ENCODE results near the gene CLCNKB. TPM values are rescaled to one million over a fixed set of nuclear protein-coding genes. Genes with fewer than 3 reads are reported as not detected.
"Not testable (repeated sequence)": the region's sequence is repeated elsewhere in the genome, so short reads cannot be mapped to it uniquely, and the experiment has no call there.

Gene CLCNKB
- total RNA-seq, 1 donor = 0.36 TPM

DNA sequence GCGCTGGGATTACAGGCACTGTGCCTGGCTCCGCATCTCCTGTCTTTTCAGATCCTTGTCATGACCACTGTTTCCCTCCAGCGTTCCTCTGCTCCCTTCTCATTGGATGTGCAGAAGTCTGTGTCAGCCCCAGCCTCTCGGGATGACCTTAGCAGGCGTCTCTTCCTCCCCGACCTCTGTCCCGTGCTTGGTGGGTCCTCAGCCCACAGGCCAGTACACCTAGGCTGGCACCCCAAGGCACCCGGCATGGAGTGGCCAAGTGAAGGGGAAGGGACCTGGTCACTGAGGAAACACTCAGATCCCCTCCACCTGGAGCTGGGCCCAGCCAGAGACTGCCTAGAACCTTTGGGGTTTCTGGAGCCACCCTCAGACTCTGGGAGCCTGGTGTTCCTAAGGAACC, 2.4 kb upstream of the CLCNKB start:
- Histone ChIP-seq H3K4me3 (ENCODE audit: insufficient read depth, low read length) (no peak overlapping the region), H3K9me3 (ENCODE audit: low read depth, low read length) (no peaks in the 10 kb centered on the region), H4K20me1 (ENCODE audit: insufficient read depth, low read length) (no peaks in the 10 kb centered on the region), H3K4me1 (ENCODE audit: insufficient read depth, low read length) (no peaks in the 10 kb centered on the region), H3K27me3 (ENCODE audit: insufficient read depth, low read length) (no peaks in the 10 kb centered on the region), H2AFZ (ENCODE audit: low read length) (no peak overlapping the region), H3K79me2 (ENCODE audit: insufficient read depth, low read length) (no peaks in the 10 kb centered on the region), H3K27ac (ENCODE audit: low read depth, low read length) (no peak overlapping the region), H3K36me3 (ENCODE audit: insufficient read depth, low read length) (no peaks in the 10 kb centered on the region), H3K4me2 (ENCODE audit: insufficient read depth, low read length) (no peak overlapping the region)
- TF ChIP-seq, protein P1, sequence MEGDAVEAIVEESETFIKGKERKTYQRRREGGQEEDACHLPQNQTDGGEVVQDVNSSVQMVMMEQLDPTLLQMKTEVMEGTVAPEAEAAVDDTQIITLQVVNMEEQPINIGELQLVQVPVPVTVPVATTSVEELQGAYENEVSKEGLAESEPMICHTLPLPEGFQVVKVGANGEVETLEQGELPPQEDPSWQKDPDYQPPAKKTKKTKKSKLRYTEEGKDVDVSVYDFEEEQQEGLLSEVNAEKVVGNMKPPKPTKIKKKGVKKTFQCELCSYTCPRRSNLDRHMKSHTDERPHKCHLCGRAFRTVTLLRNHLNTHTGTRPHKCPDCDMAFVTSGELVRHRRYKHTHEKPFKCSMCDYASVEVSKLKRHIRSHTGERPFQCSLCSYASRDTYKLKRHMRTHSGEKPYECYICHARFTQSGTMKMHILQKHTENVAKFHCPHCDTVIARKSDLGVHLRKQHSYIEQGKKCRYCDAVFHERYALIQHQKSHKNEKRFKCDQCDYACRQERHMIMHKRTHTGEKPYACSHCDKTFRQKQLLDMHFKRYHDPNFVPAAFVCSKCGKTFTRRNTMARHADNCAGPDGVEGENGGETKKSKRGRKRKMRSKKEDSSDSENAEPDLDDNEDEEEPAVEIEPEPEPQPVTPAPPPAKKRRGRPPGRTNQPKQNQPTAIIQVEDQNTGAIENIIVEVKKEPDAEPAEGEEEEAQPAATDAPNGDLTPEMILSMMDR (IDR thresholded peaks at IDR 0.05; ENCODE audit: extremely low read depth, low read depth, low read length) = no peak
- DNase-seq (ENCODE audit: insufficient read length, low spot score, missing footprints) = peak; percentile 62

DNA sequence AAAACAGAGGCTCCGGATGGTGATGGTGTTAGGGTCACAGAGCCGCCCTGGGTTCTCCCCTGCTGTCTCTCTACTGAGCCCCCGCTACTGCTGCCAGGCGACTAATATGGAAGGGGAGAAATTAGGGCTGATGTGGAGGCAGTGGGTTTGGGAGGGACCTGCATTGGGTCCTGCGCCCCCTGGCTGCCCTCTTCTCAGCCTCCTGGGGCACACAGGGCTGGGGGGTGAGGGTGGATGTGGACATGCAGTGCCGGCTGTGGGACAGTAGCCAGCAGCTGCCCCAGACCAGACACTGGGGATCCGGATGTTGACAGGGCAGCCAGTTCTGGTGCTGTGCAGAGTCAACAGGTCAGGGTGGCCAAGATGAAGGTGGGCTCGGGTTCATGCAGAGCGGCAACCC, 1.5 kb upstream of the CLCNKB start:
- DNase-seq (ENCODE audit: insufficient read length, low spot score, missing footprints) = peak; percentile 87
- Histone ChIP-seq H4K20me1 (ENCODE audit: insufficient read depth, low read length) (no peaks in the 10 kb centered on the region), H3K4me2 (ENCODE audit: insufficient read depth, low read length) (no peak overlapping the region), H3K4me1 (ENCODE audit: insufficient read depth, low read length) (no peaks in the 10 kb centered on the region), H2AFZ (ENCODE audit: low read length) (no peak overlapping the region), H3K27me3 (ENCODE audit: insufficient read depth, low read length) (no peaks in the 10 kb centered on the region), H3K36me3 (ENCODE audit: insufficient read depth, low read length) (no peaks in the 10 kb centered on the region), H3K27ac (ENCODE audit: low read depth, low read length) (no peak overlapping the region), H3K9me3 (ENCODE audit: low read depth, low read length) (no peaks in the 10 kb centered on the region), H3K79me2 (ENCODE audit: insufficient read depth, low read length) (no peaks in the 10 kb centered on the region), H3K4me3 (ENCODE audit: insufficient read depth, low read length) (no peak overlapping the region)
- TF ChIP-seq, protein P1 (IDR thresholded peaks at IDR 0.05; ENCODE audit: extremely low read depth, low read depth, low read length) = no peak

DNA sequence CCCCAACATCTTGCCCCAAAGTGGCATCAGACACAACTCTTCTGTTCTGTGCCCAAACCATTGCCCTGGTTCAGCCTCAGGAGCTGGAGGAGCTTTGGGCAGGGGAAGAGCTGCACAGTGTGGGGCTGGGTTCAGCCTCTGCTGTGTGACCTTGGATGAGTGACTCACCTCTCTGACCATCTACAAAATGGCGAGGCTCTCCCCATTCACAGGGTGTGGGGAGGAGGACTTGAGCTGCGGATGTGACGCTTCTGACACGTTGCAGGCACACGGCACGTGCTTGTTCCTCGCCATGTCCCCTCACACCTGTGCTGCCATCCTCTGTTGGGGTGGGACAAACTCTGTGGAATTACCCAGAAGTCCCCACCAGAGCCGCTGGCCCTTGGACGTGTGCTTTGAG, 928 bp upstream of the CLCNKB start:
- H3K79me2 ChIP-seq (ENCODE audit: insufficient read depth, low read length); H3K4me1 ChIP-seq (ENCODE audit: insufficient read depth, low read length); H2AFZ ChIP-seq (ENCODE audit: low read length); H3K27ac ChIP-seq (ENCODE audit: low read depth, low read length); DNase-seq (ENCODE audit: insufficient read length, low spot score, missing footprints); H4K20me1 ChIP-seq (ENCODE audit: insufficient read depth, low read length); H3K36me3 ChIP-seq (ENCODE audit: insufficient read depth, low read length); H3K4me3 ChIP-seq (ENCODE audit: insufficient read depth, low read length); H3K27me3 ChIP-seq (ENCODE audit: insufficient read depth, low read length); H3K4me2 ChIP-seq (ENCODE audit: insufficient read depth, low read length); H3K9me3 ChIP-seq (ENCODE audit: low read depth, low read length): not testable (repeated sequence)

DNA sequence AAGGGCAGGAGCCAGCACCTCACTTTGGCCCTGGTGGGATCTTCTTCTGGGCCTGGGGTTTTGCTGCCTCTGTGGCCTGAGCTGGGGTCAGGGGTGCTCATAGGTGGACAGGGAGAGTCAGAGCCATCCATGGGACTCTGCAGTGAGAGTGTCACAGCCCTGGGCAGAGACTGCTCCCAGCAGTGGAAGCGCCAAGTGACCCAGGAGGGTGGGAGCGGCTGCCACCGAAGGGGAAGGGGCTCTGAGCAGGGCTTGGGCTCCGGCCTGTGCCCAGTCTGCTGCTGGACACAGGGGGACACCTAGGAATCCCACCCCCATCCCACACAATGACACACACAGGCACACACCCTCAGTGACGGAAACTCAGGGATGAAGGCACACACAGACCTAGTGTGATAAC, 368 bp downstream of the CLCNKB start:
- Histone ChIP-seq H2AFZ (ENCODE audit: low read length) (no peak overlapping the region), H4K20me1 (ENCODE audit: insufficient read depth, low read length) (no peaks in the 10 kb centered on the region), H3K4me1 (ENCODE audit: insufficient read depth, low read length) (peaks cover 3% of the 10 kb centered on the region), H3K4me3 (ENCODE audit: insufficient read depth, low read length) (no peak overlapping the region), H3K9me3 (ENCODE audit: low read depth, low read length) (no peaks in the 10 kb centered on the region), H3K27me3 (ENCODE audit: insufficient read depth, low read length) (no peaks in the 10 kb centered on the region), H3K27ac (ENCODE audit: low read depth, low read length) (no peak overlapping the region), H3K36me3 (ENCODE audit: insufficient read depth, low read length) (no peaks in the 10 kb centered on the region), H3K79me2 (ENCODE audit: insufficient read depth, low read length) (no peaks in the 10 kb centered on the region), H3K4me2 (ENCODE audit: insufficient read depth, low read length) (no peak overlapping the region)
- TF ChIP-seq, protein P1 (IDR thresholded peaks at IDR 0.05; ENCODE audit: extremely low read depth, low read depth, low read length) = no peak
- DNase-seq (ENCODE audit: insufficient read length, low spot score, missing footprints) = peak; percentile 73

All from osteoblast (primary cell).